Activated CD4-positive, alpha-beta T cell treated with anti-CD3 and anti-CD28 coated beads for 4 hours (primary cell): ENCODE data around the gene AKAIN1.

ENCODE experiments used
- DNase-seq, 2 donors: peaks; one replicate each; pipeline ENCODE4 v3.0.0-alpha.2; 2020

The AKAIN1 gene

GRCh38 chr18:5158587-5158986 is 38.5 kb downstream of the AKAIN1 start:
- no peak for DNase-seq

GRCh38 chr18:5158172-5158571 is 38.9 kb downstream of the AKAIN1 start:
- DNase-seq: no peak

GRCh38 chr18:5155907-5156287 is 41.2 kb downstream of the AKAIN1 start:
- DNase-seq: no peak

- no peak for DNase-seq
These were observed 41.7 kb downstream of the AKAIN1 start for GRCh38 chr18:5155218-5155906.

- no peak for DNase-seq
These were observed 44.6 kb downstream of the AKAIN1 start for GRCh38 chr18:5152343-5153020.

GRCh38 chr18:5150894-5151293 is 46.2 kb downstream of the AKAIN1 start:
- no peak for DNase-seq

GRCh38 chr18:5146093-5146492 is 51.0 kb downstream of the AKAIN1 start:
- DNase-seq: no peak

- DNase-seq: no peak
These were observed 51.8 kb downstream of the AKAIN1 start for GRCh38 chr18:5145168-5145825.

GRCh38 chr18:5144629-5145028 is 52.4 kb downstream of the AKAIN1 start:
- no peak for DNase-seq

- DNase-seq: no peak
These were observed 54.2 kb downstream of the AKAIN1 start for GRCh38 chr18:5142859-5143258.

- DNase-seq: no peak
These were observed 54.9 kb downstream of the AKAIN1 start for GRCh38 chr18:5142131-5142530.

- DNase-seq: no peak
These were observed 59.8 kb downstream of the AKAIN1 start for GRCh38 chr18:5137261-5137660.

GRCh38 chr18:5132987-5133386 is 64.1 kb downstream of the AKAIN1 start:
- no peak for DNase-seq

- DNase-seq: no peak
These were observed 74.8 kb downstream of the AKAIN1 start for GRCh38 chr18:5122272-5122671.

- DNase-seq: no peak
These were observed 86.8 kb downstream of the AKAIN1 start for GRCh38 chr18:5110266-5110665.

GRCh38 chr18:5107988-5108387 is 89.1 kb downstream of the AKAIN1 start:
- no peak for DNase-seq

GRCh38 chr18:5106730-5107129 is 90.3 kb downstream of the AKAIN1 start:
- DNase-seq: no peak

- no peak for DNase-seq
These were observed 92.8 kb downstream of the AKAIN1 start for GRCh38 chr18:5104246-5104645.

- DNase-seq: no peak
These were observed 93.4 kb downstream of the AKAIN1 start for GRCh38 chr18:5103693-5104092.

GRCh38 chr18:5103286-5103685 is 93.8 kb downstream of the AKAIN1 start:
- no peak for DNase-seq

GRCh38 chr18:5097116-5097703 is 99.8 kb downstream of the AKAIN1 start:
- DNase-seq: no peak

GRCh38 chr18:5095239-5095638 is 101.8 kb downstream of the AKAIN1 start:
- DNase-seq: no peak

- no peak for DNase-seq
These were observed 103.2 kb downstream of the AKAIN1 start for GRCh38 chr18:5093902-5094301.
